Measurements from ENCODE around the gene AKTIP. TPM values are rescaled to one million over a fixed set of nuclear protein-coding genes. Genes with fewer than 3 reads are reported as not detected.

AKTIP gene
- total and polyA plus RNA-seq, 2 of the 4 experiments (the other 2 are of a cell fraction) = 17.7 to 19.9 TPM

- TF ChIP-seq RCOR1 (IDR thresholded peaks at IDR 0.05; ENCODE audit: insufficient replicate concordance, low read length) (no peak), POLR2A (IDR thresholded peaks at IDR 0.05; ENCODE audit: low read depth, low read length) (no peak), RFX5 (IDR thresholded peaks at IDR 0.05; ENCODE audit: low read depth, low read length) (no peak), CHD1 (IDR thresholded peaks at IDR 0.05; ENCODE audit: low read depth, low read length) (no peak)
Observed at GRCh38 chr16:53546988-53547391, 44.0 kb upstream of the AKTIP start (continued).

GRCh38 chr16:53545433-53545832, 42.4 kb upstream of the AKTIP start:
- Histone ChIP-seq H3K4me2 (ENCODE audit: low read depth, low read length) (no peak overlapping the region), H2AK5ac (ENCODE audit: low read depth, low read length) (no peak overlapping the region), H3K4me1 (ENCODE audit: control insufficient read depth, insufficient read depth, low read length) (no peaks in the 10 kb centered on the region; the same call in 1 of the 2 replicates), H2AFZ (replicated peaks; ENCODE audit: low read length, poor library complexity) (no peak overlapping the region), H3K14ac (replicated peaks; ENCODE audit: low read depth, low read length) (no peak overlapping the region), H3K56ac (ENCODE audit: extremely low read depth, insufficient read depth, low read length) (no peak overlapping the region), H3K9me1 (ENCODE audit: insufficient read depth, low read length) (no peaks in the 10 kb centered on the region), H3K9me3 (ENCODE audit: control insufficient read depth, insufficient read depth, low read length) (no peaks in the 10 kb centered on the region), H3K79me1 (ENCODE audit: low read depth in 1 of 2, low read length in 2 of 2) (no peaks in the 10 kb centered on the region), H3K23ac (ENCODE audit: low read depth, low read length) (no peak overlapping the region), H3K4me3 (ENCODE audit: insufficient read depth, low read depth, low read length) (no peak overlapping the region), H4K91ac (ENCODE audit: insufficient read depth, low read depth, low read length) (no peak overlapping the region), H4K5ac (ENCODE audit: low read depth, low read length) (no peak overlapping the region), H3K27me3 (ENCODE audit: control insufficient read depth, insufficient read depth, low read length) (peaks cover 34% of the 10 kb centered on the region), H2BK15ac (ENCODE audit: low read depth, low read length) (no peak overlapping the region), H2AK9ac (replicated peaks; ENCODE audit: low read depth, low read length, poor library complexity) (no peak overlapping the region), H3K9ac (ENCODE audit: low read depth, low read length) (no peak overlapping the region), H2BK5ac (ENCODE audit: low read depth, low read length, poor library complexity, severe bottlenecking) (no peak overlapping the region), H2BK120ac (ENCODE audit: low read depth, low read length) (no peak overlapping the region), H3K36me3 (ENCODE audit: control insufficient read depth, insufficient read depth, low read length) (no peaks in the 10 kb centered on the region), H4K8ac (ENCODE audit: low read depth in 2 of 2, low read length in 2 of 2) (no peak overlapping the region), H4K20me1 (ENCODE audit: insufficient read depth, low read length) (no peaks in the 10 kb centered on the region), H3K18ac (ENCODE audit: low read depth, low read length) (no peak overlapping the region), H2BK20ac (ENCODE audit: low read depth, low read length) (no peak overlapping the region), H3K27ac (ENCODE audit: insufficient read depth, low read length) (no peak overlapping the region), H3K4ac (ENCODE audit: low read depth, low read length) (no peak overlapping the region)
- no peak for DNase-seq
- ATAC-seq (ENCODE audit: low read depth) = no peak
- BruUV-seq (replicated peaks) = no TSS peak
- intact Hi-C loops (cut with micrococcal nuclease) = loop anchor here (10.0 kb wide), 1 partner anchor 1379 kb away; no protein-coding TSS in a partner anchor
- ChIA-PET CTCF (interaction anchor here (0.6 to 1.2 kb wide), 2 partner anchors 15 to 1370 kb away, joined by 3 to 4 read pairs; no protein-coding TSS in a partner anchor), POLR2A (ENCODE audit: unreplicated experiment) (no interaction called here)
- 17% methylated on average over 2 of the region's 9 CpGs; no CpG with 5 or more reads in 1 of the 2 experiments for WGBS, 2 experiments (ENCODE audit: extremely low coverage in 2 of 2, insufficient read length in 1 of 2)
- dilution Hi-C loops (cut with HindIII; ENCODE audit: low sequenced_read_pairs, unreplicated experiment) = no loop called here
- in situ Hi-C loops (cut with MboI; ENCODE audit: low sequenced_read_pairs) = no loop called here
- TF ChIP-seq SMC3 (IDR thresholded peaks at IDR 0.05; ENCODE audit: low read depth, low read length) = no peak
- no peak for TF ChIP-seq CTCF (conservative IDR thresholded peaks at IDR 0.05; ENCODE audit: low read depth, low read length)
- TF ChIP-seq FOS (IDR thresholded peaks at IDR 0.05; ENCODE audit: low read depth, low read length) = no peak
- no peak for TF ChIP-seq MAZ (IDR thresholded peaks at IDR 0.05; ENCODE audit: borderline replicate concordance, low read depth, low read length)
- TF ChIP-seq MXI1 (IDR thresholded peaks at IDR 0.05; ENCODE audit: borderline replicate concordance, low read depth, low read length) = no peak
- no peak for TF ChIP-seq POLR2A (IDR thresholded peaks at IDR 0.05; ENCODE audit: low read depth, low read length)
- TF ChIP-seq MAFK (IDR thresholded peaks at IDR 0.05; ENCODE audit: low read depth, low read length) = no peak
- no peak for TF ChIP-seq RCOR1 (IDR thresholded peaks at IDR 0.05; ENCODE audit: insufficient replicate concordance, low read length)
- TF ChIP-seq BHLHE40 (IDR thresholded peaks at IDR 0.05; ENCODE audit: low read depth, low read length) = no peak
- TF ChIP-seq USF2 (IDR thresholded peaks at IDR 0.05; ENCODE audit: low read depth, low read length) = no peak
- no peak for TF ChIP-seq RAD21 (IDR thresholded peaks at IDR 0.05; ENCODE audit: low read length)
- no peak for TF ChIP-seq CEBPB (IDR thresholded peaks at IDR 0.05; ENCODE audit: low read depth, low read length)
- no peak for TF ChIP-seq CHD1 (IDR thresholded peaks at IDR 0.05; ENCODE audit: low read depth, low read length)
- no peak for TF ChIP-seq NFE2L2 (IDR thresholded peaks at IDR 0.05; ENCODE audit: low read depth, low read length)
